GM12873 (cell line): ENCODE results near the gene RIPPLY2.

Experiments
- TF ChIP-seq, protein P1 (sequence below): IDR thresholded peaks from 2 replicates; pipeline ENCODE4 v1.5.1; 2012; ENCODE audit warnings: low read depth, mild to moderate bottlenecking, moderate library complexity, low read length, control low read depth; ENCODE audit not compliant: insufficient read depth; ENCODE audit errors: missing control alignments

The RIPPLY2 gene

DNA sequence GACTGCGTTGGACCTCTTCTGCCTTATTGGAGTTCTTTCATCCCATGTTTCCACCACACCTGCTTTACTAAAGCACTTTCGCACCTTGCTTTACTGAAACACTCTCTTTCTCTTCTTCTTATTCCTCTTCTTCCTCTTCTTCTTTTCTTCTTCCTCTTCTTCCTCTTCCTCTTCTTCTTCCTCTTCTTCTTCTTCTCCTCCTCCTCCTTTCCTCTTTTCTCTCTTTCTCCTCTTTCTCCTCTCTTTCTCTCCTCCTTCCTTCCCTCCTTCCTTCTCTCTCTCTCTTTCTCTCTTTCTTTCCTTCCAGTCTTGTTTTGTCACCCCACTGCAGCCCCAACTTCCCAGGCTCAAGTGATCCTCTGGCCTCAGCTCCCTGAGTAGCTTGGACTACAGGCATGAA lies 4.0 kb upstream of the RIPPLY2 start:
- TF ChIP-seq, protein P1, sequence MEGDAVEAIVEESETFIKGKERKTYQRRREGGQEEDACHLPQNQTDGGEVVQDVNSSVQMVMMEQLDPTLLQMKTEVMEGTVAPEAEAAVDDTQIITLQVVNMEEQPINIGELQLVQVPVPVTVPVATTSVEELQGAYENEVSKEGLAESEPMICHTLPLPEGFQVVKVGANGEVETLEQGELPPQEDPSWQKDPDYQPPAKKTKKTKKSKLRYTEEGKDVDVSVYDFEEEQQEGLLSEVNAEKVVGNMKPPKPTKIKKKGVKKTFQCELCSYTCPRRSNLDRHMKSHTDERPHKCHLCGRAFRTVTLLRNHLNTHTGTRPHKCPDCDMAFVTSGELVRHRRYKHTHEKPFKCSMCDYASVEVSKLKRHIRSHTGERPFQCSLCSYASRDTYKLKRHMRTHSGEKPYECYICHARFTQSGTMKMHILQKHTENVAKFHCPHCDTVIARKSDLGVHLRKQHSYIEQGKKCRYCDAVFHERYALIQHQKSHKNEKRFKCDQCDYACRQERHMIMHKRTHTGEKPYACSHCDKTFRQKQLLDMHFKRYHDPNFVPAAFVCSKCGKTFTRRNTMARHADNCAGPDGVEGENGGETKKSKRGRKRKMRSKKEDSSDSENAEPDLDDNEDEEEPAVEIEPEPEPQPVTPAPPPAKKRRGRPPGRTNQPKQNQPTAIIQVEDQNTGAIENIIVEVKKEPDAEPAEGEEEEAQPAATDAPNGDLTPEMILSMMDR, result no peak

DNA sequence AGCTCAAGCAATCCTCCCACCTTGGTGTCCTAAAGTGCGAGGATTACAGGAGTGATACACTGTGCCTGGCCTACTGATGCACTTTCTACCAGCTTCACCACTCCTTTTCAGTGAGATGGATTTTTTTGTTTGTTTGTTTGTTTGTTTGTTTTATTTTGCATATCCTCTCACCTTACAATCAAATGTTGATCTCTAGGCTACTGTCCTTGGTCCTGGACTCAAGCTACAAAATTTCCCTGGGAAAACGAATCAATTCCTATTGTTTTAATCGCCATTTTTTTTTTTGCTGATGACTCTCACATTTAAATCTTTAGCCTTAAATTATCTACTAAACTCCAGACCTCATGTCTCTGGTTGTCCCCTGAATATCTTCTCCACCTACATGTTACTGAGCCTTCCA lies 3.5 kb upstream of the RIPPLY2 start:
- TF ChIP-seq, protein P1, result no peak

DNA sequence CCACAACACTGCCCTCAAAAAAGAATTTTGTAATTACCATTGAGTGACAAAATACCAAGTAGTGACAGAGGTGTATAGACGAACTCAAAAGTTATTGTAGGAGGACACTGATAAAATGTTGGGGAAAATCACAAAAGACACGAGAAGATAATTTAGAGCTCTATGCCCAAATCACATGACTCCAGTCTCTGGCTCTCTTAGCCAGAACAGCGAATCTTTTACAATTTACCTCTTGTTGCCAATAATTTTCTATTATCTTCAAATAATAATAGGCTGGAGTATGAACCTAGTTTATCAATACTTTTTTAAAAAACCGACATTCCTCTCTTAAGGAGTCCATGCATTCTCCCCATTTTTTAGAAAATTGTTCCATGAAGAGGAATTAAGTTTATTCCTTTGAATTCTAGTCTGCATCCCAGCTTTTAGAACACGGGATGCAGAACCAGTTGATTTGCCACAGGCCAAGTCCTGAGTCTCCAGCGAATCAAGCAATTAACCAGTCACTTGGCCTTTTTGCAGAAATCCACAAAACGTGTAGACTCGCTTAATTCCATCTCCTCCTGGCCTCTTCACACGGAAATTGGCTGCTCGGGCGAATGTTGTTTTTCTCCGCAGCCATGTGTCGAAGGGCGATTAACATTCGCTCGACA lies 507 bp upstream of the RIPPLY2 start:
- TF ChIP-seq, protein P1, result no peak

DNA sequence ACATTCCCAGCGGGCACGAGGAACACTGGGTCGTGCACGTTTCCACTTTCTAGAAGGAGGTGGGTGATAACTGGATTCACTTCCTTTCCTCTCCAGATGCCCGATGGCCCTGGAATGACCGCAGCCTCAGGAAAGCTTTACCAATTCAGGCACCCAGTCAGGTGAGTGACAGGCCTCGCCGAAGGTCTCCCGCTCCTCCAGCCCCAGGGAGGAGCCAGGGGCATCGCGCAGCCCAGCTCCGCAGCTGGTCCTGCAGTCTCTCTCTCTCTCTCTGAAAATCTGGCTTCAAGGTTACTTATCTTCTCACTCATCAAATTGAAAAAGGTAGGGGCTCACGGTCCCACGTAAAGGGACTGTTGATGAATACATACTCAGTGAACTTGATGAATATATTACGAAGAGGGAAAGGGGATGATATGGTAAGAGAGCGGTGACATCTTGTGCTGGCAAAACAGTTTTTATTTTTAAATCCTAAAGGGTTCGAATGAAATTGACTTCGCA lies 891 bp downstream of the RIPPLY2 start:
- TF ChIP-seq, protein P1, result no peak

DNA sequence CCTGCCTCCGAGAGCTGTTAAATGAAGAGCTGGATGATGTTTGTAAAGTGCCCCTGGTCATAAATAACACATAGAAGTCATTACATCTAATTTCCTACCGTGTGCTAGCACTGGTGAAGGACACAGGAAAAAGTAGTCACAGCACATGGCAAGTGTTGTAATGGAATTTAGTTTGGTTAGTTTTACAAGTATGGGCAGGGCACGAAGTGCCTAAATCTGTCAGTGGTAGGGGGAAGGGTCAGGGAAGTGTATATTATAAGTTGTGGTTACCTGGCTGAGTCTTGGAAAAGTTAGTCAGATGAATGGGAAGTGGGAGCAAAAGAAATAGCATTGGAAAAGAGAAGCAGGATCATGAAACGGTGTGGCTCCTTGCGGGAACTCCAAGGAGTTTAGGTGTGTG lies 1.6 kb downstream of the RIPPLY2 start:
- TF ChIP-seq, protein P1, result no peak

DNA sequence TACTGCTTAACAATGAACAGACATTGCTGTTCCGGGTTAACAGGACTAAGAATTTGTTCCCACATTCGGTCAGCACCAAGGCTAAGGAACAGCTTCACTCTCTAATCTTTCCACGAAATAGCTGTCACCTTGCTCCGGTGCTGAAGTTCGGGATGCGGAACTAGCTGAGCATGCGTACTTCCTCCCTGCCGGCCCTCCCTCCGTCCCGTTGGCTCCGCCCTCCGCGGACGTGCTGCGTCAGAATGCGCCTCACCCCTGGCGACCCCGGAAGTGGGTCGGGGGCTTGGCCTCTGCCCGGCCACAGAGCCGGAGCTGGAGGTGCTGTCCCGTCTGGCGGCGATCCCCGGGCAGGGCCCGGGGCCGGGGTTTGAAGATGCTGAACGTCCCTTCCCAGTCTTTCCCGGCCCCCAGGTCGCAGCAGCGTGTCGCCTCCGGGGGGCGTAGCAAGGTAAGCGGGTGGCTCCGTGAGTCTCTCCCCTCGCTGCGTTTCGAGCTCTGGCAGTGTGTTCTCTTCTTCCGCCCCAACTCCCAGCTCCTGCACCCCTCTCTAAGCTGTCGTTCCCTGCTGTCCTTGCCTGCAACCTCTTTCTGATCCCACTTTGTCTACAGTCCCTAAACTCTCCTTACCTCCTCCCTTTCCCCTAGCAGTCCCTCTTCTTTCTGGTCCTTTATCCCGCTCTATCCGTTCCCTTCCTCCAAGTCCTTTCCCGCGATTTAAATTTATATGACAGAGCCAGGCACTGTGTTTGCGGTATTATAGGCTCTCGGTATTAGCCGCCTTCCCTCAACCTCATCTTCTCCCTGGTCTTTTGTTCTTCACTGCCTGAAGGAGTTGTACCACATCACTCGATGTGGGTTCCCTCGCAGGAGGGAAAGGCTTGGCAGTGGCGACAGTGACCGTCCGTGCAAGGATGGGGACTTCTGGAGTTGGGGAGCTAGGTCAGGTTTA lies 6.5 kb downstream of the RIPPLY2 start, which contains the start of gene CYB5R4:
TSS of gene CYB5R4 (plus strand) at position 280 of the 949 bp plus-strand sequence. CDS start at position 374, 94 bp downstream.
- TF ChIP-seq, protein P1, result peak; percentile 63

DNA sequence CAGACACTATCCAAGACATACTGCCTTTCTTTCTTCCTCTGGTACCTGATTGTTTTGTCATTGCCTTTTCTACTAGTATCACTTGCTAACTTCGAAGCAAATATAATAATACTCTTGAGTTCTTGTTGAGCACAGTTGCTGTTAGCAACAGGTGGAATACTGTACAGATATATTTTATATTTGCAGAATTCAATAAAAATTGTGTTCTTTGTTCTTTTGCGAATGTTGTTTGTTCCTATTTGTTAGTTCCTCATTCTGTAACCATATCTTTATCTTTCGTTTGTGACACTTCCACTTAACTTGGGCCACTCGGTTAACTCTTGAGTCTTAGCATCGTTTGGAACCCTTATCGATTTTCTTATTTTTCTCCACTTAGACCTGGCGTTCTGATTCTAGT lies 7.2 kb downstream of the RIPPLY2 start:
- TF ChIP-seq, protein P1, result no peak
